HK-2 (cell line): ENCODE results near the gene MPST.

Source experiments
- DNase-seq: peaks from one replicate; pipeline ENCODE4 v3.0.0-alpha.2; 2018; ENCODE audit not compliant: unreplicated experiment

Gene MPST

GRCh38 chr22:37000676-37001534 is 18.6 kb upstream of the MPST start:
- DNase-seq: no peak

GRCh38 chr22:37001826-37002225 is 17.7 kb upstream of the MPST start:
- DNase-seq: no peak

- no peak for DNase-seq
Observed at GRCh38 chr22:37002633-37003032, 16.9 kb upstream of the MPST start.

GRCh38 chr22:37007651-37008050 is 11.9 kb upstream of the MPST start:
- DNase-seq: no peak

GRCh38 chr22:37008365-37008764 is 11.2 kb upstream of the MPST start:
- DNase-seq: no peak

- no peak for DNase-seq
Observed at GRCh38 chr22:37009490-37009889, 10.1 kb upstream of the MPST start.

GRCh38 chr22:37010174-37010573 is 9.4 kb upstream of the MPST start:
- DNase-seq: no peak

GRCh38 chr22:37010976-37011375 is 8.6 kb upstream of the MPST start:
- DNase-seq: no peak

GRCh38 chr22:37011472-37011871 is 8.1 kb upstream of the MPST start:
- no peak for DNase-seq

- no peak for DNase-seq
Observed at GRCh38 chr22:37012262-37012904, 7.2 kb upstream of the MPST start.

- DNase-seq: no peak
Observed at GRCh38 chr22:37012956-37013355, 6.6 kb upstream of the MPST start.

GRCh38 chr22:37014415-37014806 is 5.1 kb upstream of the MPST start:
- no peak for DNase-seq

GRCh38 chr22:37014835-37015586 is 4.5 kb upstream of the MPST start:
- DNase-seq: no peak

- DNase-seq: no peak
Observed at GRCh38 chr22:37015587-37015878, 4.0 kb upstream of the MPST start.

GRCh38 chr22:37016134-37016910 is 3.2 kb upstream of the MPST start:
- no peak for DNase-seq

GRCh38 chr22:37017356-37017755 is 2.2 kb upstream of the MPST start:
- no peak for DNase-seq

- DNase-seq: no peak
Observed at GRCh38 chr22:37018086-37018814, 1.3 kb upstream of the MPST start.

GRCh38 chr22:37018815-37019308 is 680 bp upstream of the MPST start:
- DNase-seq: peak; percentile 37

- peak; percentile 32 for DNase-seq
Observed at GRCh38 chr22:37020192-37020479, 594 bp downstream of the MPST start.

- no peak for DNase-seq
Observed at GRCh38 chr22:37021041-37021440, 1.5 kb downstream of the MPST start.

GRCh38 chr22:37021710-37022482 is 2.4 kb downstream of the MPST start:
- no peak for DNase-seq
